ENCODE results near the gene ARHGEF28.

The ARHGEF28 gene

DNA sequence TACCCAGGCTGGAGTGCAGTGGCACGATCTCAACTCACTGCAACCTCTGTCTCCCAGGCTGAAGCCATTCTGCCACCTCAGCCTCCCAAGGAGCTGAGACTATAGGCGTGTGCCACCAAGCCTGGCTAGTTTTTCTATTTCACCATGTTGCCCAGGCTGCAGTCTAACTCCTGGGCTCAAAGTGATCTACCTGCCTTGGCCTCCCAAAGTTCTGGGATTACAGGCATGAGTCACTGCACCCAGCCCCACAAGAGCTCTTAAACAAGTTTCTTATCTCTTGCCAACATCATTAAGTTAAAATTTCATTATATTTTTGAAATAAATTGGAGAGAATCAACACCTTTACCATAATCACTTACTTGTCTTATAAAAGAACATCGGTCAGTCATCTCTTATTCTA is 280.3 kb downstream of the ARHGEF28 start:
- no peak for DNase-seq

DNA sequence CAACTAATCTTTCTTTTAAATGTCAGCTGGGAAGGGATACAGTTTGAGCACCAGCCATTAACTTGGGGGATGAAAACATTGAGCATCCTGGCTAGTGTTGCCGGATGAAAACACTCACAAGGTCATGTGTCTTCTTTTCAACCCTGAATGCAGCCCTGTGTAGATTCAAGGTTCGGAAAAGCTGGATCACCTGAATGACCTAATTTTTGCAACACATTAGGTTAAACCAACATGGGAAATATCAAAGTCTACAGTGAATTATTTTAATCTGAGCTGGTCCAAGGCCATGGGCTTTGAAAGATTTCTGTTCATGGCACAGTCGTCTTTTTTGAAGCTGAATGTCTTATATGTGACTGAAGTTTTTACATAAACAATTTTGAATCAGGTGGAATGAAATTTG is 281.2 kb downstream of the ARHGEF28 start:
- no peak for DNase-seq

DNA sequence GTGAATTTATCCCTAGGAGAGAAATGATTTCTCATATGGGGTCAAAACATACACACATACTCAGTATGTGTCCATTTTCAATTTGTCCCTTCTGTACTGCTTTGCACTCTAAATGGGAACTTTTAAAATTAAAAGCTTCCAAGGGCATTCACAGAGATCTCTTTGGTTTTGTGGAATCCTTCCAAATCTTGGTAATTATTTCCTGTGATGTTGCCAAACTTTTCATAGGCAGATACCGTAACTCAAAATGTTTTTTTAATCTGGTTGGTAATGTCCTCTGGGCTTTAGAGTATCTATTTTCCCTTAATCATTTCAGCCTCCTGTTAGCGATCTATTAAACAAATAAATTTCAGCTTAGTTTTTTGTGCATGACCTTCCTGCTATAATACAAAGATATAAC is 282.4 kb downstream of the ARHGEF28 start:
- DNase-seq, result no peak

DNA sequence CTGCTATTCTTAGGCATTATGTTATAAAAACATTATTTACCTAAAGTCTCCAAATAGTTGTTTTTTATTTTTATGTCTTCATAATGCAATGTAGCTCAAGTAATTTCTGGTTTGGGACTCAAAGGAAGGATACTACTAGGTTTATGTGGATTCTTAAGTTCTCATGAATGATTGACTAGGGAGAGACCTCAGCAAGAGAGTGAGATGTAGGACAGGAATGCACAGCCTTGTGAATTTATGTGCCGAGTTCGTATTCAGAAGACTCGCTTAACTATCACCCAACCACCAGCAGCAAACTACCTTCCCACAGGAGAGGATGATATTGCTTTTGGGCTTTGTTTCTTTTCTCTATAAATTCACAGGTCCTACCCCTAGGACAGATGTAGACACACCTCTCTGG is 282.9 kb downstream of the ARHGEF28 start:
- DNase-seq, result no peak

DNA sequence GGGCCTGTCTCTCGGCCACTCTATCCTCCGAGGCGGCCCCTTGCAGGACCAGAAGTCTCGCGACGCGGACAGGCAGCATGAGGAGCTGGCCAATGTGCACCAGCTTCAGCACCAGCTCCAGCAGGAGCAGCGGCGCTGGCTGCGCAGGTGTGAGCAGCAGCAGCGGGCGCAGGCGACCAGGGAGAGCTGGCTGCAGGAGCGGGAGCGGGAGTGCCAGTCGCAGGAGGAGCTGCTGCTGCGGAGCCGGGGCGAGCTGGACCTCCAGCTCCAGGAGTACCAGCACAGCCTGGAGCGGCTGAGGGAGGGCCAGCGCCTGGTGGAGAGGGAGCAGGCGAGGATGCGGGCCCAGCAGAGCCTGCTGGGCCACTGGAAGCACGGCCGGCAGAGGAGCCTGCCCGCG is 283.5 kb downstream of the ARHGEF28 start:
- no peak for DNase-seq

DNA sequence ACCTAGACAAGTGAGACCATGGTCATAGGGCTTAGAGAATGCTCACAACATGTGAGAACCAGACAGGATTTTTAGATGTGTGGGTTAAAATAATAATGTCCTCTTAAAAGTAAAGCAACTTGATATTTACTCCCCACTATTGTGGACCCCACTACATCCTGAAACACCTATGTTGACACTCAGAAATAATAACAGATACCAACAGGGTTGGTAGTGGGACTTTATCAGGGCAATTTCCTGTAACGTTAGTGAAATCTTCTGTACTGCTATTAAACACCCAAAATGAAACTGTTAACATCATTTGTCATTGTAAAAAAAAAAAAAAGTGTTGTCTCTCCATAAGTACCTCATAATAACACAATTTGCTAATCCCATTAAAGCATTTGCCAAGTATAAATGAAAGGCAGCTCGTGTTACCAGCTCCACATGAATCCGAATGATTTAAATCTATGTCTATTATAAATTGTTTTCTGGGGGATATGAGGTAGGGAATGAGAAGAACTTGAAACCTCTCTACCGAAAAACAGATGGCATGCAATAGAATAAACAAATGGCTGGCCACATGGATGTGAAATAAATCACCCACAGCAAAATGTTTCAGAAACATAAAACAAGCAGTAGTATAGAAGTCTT is 285.9 kb downstream of the ARHGEF28 start:
- no peak for DNase-seq

DNA sequence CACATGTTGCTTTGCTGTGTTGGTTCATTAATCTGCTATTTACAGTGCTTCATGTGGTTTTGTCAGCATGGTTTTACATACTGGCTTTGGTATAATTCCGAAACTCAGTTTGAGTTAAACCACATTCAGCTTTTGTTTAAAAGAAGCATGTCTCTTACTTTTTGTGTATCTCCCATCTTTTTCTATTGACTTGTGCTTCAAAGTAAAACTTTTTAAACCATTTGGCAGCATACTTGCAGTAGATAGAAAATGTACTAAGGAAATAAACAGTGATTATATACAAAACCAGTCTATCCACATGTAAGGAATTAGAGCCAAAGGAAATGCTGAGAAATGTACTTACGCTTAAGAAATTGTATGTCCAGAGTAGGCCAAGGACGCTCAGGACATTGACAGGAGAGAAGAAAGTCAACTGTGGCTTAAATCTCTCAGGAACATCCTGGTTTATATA is 286.9 kb downstream of the ARHGEF28 start:
- DNase-seq, result no peak

DNA sequence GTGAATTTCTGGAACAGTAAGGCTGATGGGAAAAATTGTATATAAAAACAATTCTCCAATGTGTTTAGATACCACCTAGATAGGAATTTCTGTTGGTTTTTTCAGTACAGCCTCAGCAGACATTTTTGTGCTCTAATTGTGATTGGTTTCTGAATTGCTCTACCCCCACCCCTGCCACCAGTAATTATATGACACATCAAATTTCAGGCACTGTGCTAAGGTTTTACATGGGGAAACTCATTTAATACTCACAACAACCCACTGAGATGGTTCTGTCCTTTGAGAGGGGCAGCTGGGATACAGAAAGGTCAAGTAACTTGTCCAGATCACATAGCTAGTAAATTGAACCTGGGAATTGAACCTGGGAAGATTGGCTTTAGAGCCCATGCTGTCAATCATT is 288.0 kb downstream of the ARHGEF28 start:
- DNase-seq, result no peak

DNA sequence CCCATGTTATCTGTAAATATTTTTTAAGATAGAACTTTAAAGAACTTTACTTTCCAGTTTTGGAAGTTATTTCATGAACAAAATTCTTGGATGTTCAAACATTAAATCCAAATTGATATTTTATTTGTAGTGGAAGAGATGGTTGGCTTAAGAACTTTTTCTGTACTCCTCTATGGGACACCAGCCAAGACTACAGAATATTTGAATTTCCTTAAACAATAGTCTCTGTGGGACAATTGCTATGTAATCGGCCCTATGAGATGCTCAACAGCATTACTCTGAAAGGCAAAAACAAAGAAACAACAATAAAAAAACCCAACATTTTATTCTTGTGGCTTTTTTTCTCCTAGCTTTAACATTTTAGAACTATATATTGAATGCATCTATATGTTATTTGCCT is 289.3 kb downstream of the ARHGEF28 start:
- DNase-seq, result no peak

DNA sequence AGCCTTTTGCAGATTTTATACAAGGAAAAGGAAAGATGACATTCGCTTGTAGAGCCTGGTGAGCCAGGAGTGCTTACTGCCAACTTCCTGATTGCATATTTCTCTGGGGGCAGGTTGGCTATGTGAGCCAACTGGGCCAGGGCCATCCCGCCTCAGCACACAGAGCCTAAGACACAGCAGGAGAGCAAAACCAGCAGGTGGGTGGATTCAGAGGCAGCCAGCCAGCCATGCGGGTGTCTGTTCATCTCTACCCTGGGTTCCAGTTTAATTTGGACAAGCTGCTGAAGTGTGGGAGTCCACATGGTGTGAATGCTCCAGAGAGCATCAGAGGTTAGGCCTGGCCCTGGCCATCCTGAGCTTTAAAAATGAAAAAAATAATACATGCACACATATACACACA is 291.4 kb downstream of the ARHGEF28 start:
- DNase-seq, result no peak

DNA sequence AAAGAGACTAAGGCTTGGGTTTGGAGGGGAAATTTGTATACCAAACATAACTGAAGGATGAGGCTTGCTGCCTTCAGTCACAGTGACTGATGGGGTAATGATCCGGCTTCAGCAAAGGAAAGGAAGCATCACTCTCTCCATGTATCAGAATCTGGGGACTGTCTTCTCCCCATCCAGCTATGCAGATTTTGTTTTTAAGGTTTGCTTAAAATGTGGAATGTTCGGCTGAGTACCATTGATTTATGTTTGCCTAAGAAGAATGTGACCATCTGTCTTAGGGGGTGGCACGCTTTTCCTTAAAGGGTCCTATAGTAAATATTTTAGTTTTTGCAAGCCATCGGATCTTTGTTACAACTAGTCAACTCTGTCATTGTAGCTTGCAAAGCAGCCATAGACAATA is 291.9 kb downstream of the ARHGEF28 start:
- DNase-seq, result no peak

DNA sequence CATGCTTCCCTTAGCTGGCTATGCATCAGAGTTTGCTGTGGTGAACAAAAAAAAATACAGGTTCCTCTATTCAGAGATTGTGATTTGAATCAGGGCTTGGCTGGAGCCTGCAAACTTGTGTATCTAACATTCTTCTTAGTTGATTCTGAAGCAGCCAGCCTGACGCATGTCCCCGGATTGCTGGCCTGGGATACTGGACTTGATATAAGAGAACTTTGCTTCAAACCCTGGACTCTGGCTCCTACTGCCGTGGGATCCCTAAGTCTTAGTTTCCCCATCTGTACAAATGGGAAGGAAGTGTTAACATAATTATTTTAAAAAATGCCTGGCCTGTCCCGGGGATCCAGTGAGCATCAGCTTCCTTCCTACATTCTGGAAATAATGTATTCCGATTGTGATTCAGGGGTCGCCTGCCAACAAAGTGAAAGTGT is 292.8 kb downstream of the ARHGEF28 start:
- DNase-seq, result peak in 1 of 2 donors; percentile 28

DNA sequence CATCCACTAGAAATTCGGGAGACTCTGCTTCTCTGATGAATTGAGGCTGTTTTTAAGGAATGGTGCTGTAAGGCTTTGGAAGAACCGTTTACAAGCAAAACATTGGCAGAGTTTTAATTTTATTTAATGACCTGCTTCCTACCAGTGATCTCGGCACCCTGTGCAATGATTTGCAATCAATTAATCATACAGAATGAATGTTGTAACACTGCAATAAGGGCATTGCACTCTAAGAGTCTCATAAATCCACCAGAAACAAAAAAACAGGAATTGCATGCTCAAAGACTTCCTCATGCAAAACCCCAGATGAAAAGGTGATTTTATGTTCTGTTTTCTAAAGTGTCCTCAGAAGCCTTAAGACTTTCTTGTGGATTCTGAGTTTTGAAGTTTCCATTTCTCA is 295.7 kb downstream of the ARHGEF28 start:
- peak; percentile 60 to 65 for DNase-seq

DNA sequence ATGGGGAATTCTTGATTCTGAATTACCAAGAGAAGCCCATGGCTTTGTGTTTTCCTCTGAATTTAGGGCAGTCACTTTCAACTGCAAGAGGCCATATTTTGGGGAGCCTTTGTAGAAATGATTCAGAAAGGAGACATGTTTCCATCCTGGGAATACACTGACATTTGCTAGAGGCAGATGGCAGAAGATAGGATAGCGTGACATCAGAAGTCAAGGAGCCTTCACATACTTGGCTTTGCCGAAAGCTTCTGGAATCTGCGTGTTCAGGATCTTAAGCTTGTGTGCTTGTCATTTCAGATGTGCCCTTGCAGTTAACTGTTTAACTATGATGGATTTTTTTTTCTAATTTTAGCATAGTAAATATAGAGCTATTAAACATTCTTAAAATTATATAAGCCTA is 296.2 kb downstream of the ARHGEF28 start:
- no peak for DNase-seq

DNA sequence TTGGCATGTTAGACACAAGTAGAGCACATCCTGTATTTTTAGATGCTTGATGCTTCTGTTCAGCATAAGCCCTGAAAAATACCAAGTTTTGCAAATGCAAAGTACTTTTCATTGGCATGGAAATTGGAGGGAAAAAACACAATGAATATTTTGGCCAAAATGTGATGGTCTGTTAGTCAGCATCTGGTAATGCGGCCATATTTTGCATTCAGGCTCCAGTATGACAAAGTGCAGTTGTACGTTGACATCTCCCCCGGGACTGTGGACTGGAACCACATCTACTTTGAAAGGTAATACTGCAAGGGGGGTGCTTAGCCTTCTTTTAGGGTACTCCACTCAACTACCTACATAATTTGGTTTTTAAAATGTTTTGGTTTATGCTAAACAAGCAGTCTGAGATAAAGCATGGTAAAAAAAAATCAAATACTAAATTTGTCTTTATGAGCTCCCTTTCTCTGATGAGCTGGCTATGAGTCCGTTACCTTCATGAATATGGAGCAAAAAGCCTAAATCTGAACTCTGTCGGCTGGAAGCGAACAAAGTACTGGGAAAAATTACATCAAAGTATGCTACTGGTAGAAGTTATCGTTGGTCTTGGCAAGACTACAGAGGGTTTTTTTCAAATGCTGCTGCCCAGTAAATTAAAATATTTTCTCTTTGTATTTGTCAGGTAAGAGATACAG is 297.0 kb downstream of the ARHGEF28 start:
- DNase-seq, result no peak

DNA sequence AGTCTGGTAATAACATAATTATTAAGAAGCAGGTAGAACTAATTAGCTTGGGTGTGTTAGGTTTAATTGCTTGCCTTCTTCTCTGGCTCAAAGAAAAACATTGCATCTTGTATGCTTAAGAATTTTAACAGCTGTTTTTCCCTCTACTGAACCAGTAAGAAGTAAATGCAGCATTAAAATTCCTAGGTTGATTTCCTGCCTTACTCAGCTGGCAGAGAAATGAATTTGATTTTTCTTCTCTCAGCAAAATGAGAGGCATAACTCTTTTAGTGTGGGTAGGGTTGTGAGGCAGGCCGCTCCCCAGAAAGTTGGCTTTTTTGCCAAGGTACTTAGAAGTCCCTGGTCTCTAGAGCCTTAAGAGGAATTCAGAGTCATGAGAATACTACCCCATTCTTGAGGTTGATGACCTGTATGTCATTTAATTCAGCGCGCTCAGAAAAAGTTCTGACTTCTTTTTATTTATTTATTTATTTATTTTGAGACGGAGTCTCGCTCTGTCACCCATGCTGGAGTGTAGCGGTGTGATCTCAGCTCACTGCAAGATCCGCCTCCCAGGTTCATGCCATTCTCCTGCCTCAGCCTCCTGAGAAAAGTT is 302.6 kb downstream of the ARHGEF28 start:
- DNase-seq, result no peak

DNA sequence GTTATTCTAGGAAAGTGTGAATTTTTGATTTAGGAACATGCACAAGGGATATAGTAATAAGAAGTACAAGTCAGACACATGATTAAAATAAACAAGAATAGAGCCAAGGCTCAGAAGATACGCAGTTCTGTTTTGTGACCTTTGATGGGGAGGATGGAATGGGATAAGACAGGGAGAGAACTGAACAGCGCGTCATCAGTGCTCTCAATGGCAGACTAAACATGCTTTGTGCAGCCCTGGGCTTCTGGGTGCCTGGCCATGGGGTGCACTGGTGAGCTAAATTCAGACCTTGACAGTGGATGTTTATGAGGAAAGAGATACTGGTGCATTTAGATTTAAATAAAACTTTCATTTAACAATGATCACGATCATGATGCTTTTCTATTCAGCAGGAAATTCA is 309.7 kb downstream of the ARHGEF28 start:
- no peak for DNase-seq

DNA sequence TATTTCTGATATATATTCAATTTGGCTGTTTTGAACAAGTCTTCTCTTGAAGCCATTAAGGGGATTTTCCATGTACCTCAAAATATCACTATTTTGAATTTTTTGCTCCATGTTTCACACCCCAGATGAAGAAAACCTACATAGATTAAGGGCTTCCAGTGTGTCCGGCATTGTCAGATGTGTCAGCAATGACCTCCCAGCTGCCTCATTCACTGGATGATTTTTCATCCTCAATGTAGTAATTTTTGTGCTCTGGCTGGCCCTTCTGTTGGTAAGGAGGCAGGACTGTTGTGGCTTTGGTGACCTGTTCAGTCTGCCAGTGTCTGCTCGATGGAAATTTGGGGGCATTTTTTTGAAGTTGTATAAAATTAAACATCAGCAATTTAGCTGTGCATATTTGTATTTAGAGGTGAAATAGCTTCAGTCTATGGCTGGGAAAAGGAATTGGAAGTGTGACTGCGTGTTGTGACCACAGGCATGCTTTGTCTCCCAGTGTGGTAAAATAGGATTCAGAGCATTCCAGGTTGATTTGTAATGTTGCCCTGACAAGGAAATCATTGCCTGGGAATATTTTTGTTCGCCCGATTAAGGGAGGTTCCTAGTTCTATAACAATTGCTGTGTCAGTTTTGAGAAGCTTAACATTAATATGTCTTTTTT is 312.4 kb downstream of the ARHGEF28 start:
- DNase-seq, result no peak

DNA sequence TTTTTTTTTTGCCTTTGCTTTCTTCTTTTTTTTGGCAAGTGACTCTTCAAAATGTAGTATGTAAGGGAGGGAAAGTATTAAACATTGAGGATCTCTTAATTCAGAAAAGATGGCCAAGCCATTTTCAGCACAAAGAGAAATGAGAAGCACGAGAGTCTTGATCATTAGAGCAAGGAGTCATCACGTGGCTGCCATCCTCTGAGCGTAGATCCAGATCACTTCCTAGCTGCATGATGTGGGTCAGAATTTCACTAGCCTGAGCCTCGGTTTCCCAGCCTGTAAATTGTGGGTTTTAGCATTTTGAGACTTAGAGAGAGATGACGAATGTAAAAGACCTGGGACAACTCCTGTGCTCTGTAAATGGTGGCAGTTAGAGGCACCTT is 312.9 kb downstream of the ARHGEF28 start:
- DNase-seq, result no peak

DNA sequence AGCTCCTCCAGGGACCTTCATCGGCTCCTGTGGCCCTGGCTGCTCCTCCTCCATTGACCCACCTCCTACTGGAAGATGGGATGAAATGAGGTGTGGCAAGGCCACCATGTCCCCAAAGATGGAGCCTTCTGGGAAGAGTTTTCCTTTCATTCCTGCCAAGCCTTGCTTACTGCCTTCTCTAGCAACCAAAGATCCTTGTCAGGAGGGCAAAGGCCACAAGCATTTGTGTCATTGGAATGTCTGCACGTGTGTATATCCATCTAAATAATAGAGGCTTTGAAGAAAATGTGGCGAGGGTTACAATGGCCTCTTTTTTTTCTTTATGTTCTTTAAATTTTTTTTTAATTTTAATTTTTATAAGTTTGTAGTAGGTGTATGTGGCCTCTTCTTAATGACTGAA is 313.6 kb downstream of the ARHGEF28 start:
- no peak for DNase-seq

DNA sequence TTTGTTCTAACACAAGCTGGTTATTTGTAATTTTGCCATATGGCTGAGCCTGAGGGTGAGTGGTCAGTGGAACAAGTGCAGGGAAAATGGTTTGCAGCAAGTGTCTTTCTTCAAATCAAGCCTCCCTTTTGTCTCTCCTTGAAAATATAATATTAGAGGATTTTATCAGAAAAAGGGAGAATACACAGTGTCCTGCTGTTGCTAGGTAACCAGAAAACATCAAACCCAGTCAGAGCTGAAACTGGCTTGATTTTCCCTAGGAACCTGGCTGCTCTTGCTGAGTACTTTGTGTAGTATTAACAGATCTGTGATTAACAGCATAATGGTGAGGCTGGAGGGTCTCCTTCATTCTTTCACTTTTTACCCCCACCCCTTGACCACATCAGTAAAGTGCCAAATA is 314.0 kb downstream of the ARHGEF28 start:
- DNase-seq, result no peak

DNA sequence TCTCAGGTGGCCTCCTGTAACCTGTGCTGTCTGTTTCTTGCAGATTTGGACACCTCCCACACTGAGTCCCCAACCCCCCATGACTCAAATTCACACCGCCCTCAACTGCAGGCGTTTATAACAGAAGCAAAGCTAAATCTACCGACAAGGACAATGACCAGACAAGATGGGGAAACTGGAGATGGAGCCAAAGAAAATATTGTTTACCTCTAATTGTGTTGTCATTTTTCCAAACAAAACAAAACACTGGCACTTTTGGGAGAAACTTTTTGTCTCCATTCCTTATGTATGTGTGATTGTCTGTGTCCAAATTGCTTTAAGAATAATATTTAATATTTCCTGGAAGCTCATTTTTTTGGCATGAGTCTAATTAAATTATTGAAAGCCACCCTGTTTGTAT is 314.8 kb downstream of the ARHGEF28 start:
- DNase-seq, result no peak

DNA sequence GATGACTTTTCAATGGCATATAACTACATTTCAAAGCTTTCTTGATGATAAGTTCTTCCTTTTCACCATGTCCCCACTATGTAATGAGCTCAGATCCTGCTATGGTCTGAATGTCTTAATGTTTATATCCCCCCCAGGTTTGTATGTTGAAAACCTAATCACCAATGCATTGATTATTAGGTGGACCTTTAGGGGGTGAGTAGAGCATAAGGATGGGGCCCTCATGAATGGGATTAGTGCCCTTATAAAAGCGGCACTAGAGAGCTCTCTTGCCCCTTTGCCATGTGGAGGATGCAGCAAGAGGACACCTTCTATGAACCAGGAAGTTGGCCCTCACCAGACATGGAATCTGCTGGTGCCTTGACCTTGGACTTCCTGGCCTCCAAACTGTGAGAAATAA is 316.8 kb downstream of the ARHGEF28 start:
- DNase-seq, result no peak

DNA sequence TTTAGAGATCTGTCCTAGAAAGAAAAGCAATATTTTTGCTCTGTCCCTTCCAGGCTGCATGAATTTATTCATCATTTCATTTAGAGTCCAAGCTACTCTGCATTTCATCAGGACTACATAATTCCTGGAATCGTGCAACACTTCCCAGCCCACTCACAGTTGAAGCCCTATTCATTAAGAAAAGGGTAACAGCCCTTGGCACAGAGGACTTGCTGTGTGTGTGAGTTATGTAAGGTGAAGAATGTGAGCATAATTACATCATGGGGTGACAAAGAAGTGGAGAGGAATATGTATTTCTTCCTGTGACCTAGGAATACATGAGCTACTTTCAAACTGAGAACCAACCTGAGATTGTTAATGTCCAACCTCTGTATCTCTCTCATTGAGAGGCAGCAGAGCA is 317.4 kb downstream of the ARHGEF28 start:
- no peak for DNase-seq

Data from inflammatory macrophage treated with lipopolysaccharide for 1 hour (primary cell).